GM19328 (cell line): Measurements from ENCODE around the gene ACAN.

Experiments
- ATAC-seq: cut with Tn5 transposase; IDR thresholded peaks from one replicate; pipeline ENCODE4 v1.9.1; 2021; ENCODE audit warnings: mild to moderate bottlenecking, moderate library complexity; ENCODE audit not compliant: unreplicated experiment

The ACAN gene

GRCh38 chr15:88920186-88920891 is 117.1 kb downstream of the ACAN start:
- ATAC-seq: no peak

- peak; percentile 67 for ATAC-seq
Measured at GRCh38 chr15:88920892-88921435, 117.7 kb downstream of the ACAN start.
